GM06990 (cell line): Measurements from ENCODE around the gene VTI1A.

Source experiments
- DNase-seq: peaks from one replicate; pipeline ENCODE4 v3.0.0-alpha.2; 2011; ENCODE audit not compliant: insufficient read length; ENCODE audit errors: extremely low read depth
- H3K27me3 ChIP-seq: replicated peaks from 2 replicates; pipeline ENCODE4 v1.6.0; 2011; ENCODE audit warnings: low read length; ENCODE audit not compliant: control insufficient read depth, insufficient read depth
- H3K36me3 ChIP-seq: 2 replicates; pipeline ENCODE4 v1.5.1; 2011; ENCODE audit warnings: low read length; ENCODE audit not compliant: control insufficient read depth, insufficient read depth
- H3K4me3 ChIP-seq: replicated peaks from 2 replicates; pipeline ENCODE4 v1.5.1; 2011; ENCODE audit warnings: low read depth, mild to moderate bottlenecking, control low read depth, low read length
- TF ChIP-seq, protein P1 (sequence below): IDR thresholded peaks from 2 replicates; pipeline ENCODE4 v1.5.1; 2011; ENCODE audit warnings: low read length, control low read depth, mild to moderate bottlenecking, inconsistent platforms; ENCODE audit not compliant: insufficient read depth, poor library complexity, severe bottlenecking

VTI1A gene

GRCh38 chr10:112801004-112801403, 354.0 kb downstream of the VTI1A start:
- H3K4me3 ChIP-seq: no peak overlapping the region
- TF ChIP-seq, protein P1, sequence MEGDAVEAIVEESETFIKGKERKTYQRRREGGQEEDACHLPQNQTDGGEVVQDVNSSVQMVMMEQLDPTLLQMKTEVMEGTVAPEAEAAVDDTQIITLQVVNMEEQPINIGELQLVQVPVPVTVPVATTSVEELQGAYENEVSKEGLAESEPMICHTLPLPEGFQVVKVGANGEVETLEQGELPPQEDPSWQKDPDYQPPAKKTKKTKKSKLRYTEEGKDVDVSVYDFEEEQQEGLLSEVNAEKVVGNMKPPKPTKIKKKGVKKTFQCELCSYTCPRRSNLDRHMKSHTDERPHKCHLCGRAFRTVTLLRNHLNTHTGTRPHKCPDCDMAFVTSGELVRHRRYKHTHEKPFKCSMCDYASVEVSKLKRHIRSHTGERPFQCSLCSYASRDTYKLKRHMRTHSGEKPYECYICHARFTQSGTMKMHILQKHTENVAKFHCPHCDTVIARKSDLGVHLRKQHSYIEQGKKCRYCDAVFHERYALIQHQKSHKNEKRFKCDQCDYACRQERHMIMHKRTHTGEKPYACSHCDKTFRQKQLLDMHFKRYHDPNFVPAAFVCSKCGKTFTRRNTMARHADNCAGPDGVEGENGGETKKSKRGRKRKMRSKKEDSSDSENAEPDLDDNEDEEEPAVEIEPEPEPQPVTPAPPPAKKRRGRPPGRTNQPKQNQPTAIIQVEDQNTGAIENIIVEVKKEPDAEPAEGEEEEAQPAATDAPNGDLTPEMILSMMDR: no peak
- DNase-seq: no peak
- H3K27me3 ChIP-seq: no peaks in the 10 kb centered on the region
- H3K36me3 ChIP-seq: no peaks in the 10 kb centered on the region; the same call in 1 of the 2 replicates

DNA sequence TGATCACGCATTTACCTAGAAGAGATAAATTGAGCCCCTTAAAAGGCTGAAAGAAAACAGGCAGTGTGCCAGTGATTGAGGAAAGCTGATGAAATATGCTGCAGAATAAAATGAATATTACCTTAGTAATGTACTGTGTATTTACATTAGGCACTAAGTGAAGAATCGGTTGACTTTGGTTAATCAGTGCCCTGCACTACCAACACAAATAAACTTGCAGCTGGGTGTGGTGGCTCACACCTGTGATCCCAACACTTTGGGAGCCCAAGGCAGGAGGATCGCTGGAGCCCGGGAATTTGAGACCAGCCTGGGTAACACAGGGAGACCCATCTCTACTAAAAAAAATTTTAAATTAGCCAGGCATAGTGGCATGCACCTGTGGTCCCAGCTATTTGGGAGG, 354.7 kb downstream of the VTI1A start:
- Histone ChIP-seq H3K4me3 (no peak overlapping the region), H3K27me3 (no peaks in the 10 kb centered on the region), H3K36me3 (no peaks in the 10 kb centered on the region; the same call in 1 of the 2 replicates)
- TF ChIP-seq, protein P1: no peak
- no peak for DNase-seq

GRCh38 chr10:112802411-112803022, 355.5 kb downstream of the VTI1A start:
- H3K36me3 ChIP-seq: no peaks in the 10 kb centered on the region; the same call in 1 of the 2 replicates
- no peaks in the 10 kb centered on the region for H3K27me3 ChIP-seq
- TF ChIP-seq, protein P1: no peak
- DNase-seq: no peak
- H3K4me3 ChIP-seq: no peak overlapping the region

DNA sequence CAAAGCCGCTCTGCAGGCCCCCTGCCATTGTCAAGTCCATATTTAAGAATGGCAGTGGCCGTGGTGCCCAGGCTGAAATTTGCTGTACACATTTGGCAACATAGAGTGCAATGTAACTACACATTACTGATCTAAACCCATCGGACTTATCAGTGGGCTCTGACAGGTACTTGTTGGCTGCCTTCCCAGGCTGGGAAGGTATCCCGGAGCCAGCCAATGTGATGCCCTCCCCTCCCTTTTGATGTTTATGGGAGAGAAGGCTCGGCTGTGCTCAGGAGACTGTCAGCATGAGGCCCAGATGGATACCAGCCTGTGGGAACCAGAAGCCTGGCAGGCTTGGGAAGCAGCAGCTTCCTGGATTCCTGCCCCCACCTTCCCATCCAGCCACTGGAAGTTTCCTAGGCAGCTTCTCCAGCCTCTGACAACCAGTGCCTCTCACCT, 357.0 kb downstream of the VTI1A start:
- H3K27me3 ChIP-seq: no peaks in the 10 kb centered on the region
- H3K36me3 ChIP-seq: no peaks in the 10 kb centered on the region; the same call in 1 of the 2 replicates
- TF ChIP-seq, protein P1: no peak
- H3K4me3 ChIP-seq: no peak overlapping the region
- no peak for DNase-seq

DNA sequence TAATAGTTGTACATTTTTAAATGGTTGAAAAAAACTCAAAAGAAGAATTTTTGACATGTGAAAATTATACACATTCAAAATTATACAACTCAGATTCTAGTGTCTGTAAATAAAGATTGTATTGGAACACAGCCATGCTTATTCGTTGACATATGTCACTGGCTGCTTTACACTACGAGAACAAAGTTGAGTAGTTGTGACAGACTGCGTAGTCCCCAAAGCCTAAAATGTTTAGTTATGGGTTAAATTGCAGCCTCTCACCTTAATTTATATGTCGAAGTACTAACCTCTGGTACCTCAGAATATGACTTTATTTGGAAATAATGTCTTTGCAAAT, 358.2 kb downstream of the VTI1A start:
- Histone ChIP-seq H3K27me3 (no peaks in the 10 kb centered on the region), H3K36me3 (no peaks in the 10 kb centered on the region; the same call in 1 of the 2 replicates), H3K4me3 (no peak overlapping the region)
- TF ChIP-seq, protein P1: no peak
- no peak for DNase-seq

- DNase-seq: no peak
- TF ChIP-seq, protein P1: no peak
- Histone ChIP-seq H3K27me3 (no peaks in the 10 kb centered on the region), H3K4me3 (no peak overlapping the region), H3K36me3 (no peaks in the 10 kb centered on the region; the same call in 1 of the 2 replicates)
Measured at GRCh38 chr10:112805701-112806100, 358.7 kb downstream of the VTI1A start.
